OCI-LY7 (cell line): ENCODE results near the gene CFAP77.

Source experiments
- CTCF ChIP-seq: fragments of 200-600 bp; sonication (generic); conservative IDR thresholded peaks from 2 replicates; pipeline ENCODE4 v1.5.1; 2014; ENCODE audit warnings: mild to moderate bottlenecking, antibody characterized with exemption, low read length, moderate library complexity, mixed read lengths
- EZH2phosphoT487 ChIP-seq: fragments of 200-600 bp; sonication (generic); IDR thresholded peaks from 2 replicates; pipeline ENCODE4 v1.6.1; 2018; ENCODE audit warnings: low read depth, borderline replicate concordance, mild to moderate bottlenecking, mixed run types, antibody characterized with exemption, low read length, moderate library complexity, mixed read lengths

GRCh38 chr9:132516911-132517310 lies 106.9 kb downstream of the CFAP77 start:
- TF ChIP-seq CTCF, result no peak
- TF ChIP-seq EZH2phosphoT487, result no peak
